Measurements from ENCODE around the gene B3GNT8. TPM values are rescaled to one million over a fixed set of nuclear protein-coding genes. Genes with fewer than 3 reads are reported as not detected.

The B3GNT8 gene
- total and polyA plus RNA-seq, 9 of the 15 experiments (the other 6 are each of a cell fraction or from before 2014, with no cell fraction given) = 0.11 to 2.9 (median 0.65) TPM; not detected in 2

GRCh38 chr19:41415154-41415571 lies 12.0 kb downstream of the B3GNT8 start:
- DNase-seq (ENCODE audit: extremely low read depth in 1 of 4, low spot score in 3 of 4) (no peak), ATAC-seq (no peak), FAIRE-seq (no peak)
- Histone ChIP-seq H3K27me3 (ENCODE audit: control insufficient read depth in 2 of 2, insufficient read depth in 2 of 2, low read length in 2 of 2) (no peaks in the 10 kb centered on the region), H3K9me1 (ENCODE audit: control insufficient read depth, insufficient read depth, low read length) (no peaks in the 10 kb centered on the region), H3K4me2 (ENCODE audit: insufficient read depth, low read length) (no peak overlapping the region), H3K4me3 (no peak overlapping the region), H3K9ac (ENCODE audit: insufficient read depth in 1 of 2, low read depth in 2 of 2, low read length in 2 of 2) (peak overlapping the region in 1 of 2 experiments; percentile 64; a peak in 1 of 4 replicates), H3K36me3 (ENCODE audit: control insufficient read depth, insufficient read depth, low read length) (peaks cover 40% of the 10 kb centered on the region; the same call in 1 of the 3 replicates), H3K79me2 (ENCODE audit: control insufficient read depth, insufficient read depth, low read length) (no peaks in the 10 kb centered on the region), H3K4me1 (replicated peaks in 1 of 2; ENCODE audit: control insufficient read depth in 2 of 2, insufficient read depth in 2 of 2, low read length in 2 of 2) (peaks cover 2 to 7% of the 10 kb centered on the region in 2 experiments; a peak in 3 of 5 replicates), H3K9me3 (replicated peaks; ENCODE audit: control insufficient read depth, insufficient read depth, low read depth, low read length) (no peaks in the 10 kb centered on the region), H3K27ac (ENCODE audit: extremely low read depth, low read depth, low read length) (no peak overlapping the region), H4K20me1 (replicated peaks; ENCODE audit: control insufficient read depth, insufficient read depth, low read length) (no peaks in the 10 kb centered on the region), H2AFZ (ENCODE audit: low read depth, low read length) (no peak overlapping the region)
- POLR2A ChIA-PET = no interaction called here
- 85% methylated on average over 5 of the region's 9 CpGs for WGBS (ENCODE audit: insufficient coverage, low coverage, missing lambda C conversion rate)
- in situ Hi-C loops (cut with MboI) = no loop called here
- CTCF ChIA-PET (ENCODE audit: low intra/inter-chr PET ratio) = no interaction called here
- intact Hi-C loops (cut with micrococcal nuclease) = no loop called here
- no TSS peak for BruUV-seq (replicated peaks)
- no peak for TF ChIP-seq PHF21A (IDR thresholded peaks at IDR 0.05; ENCODE audit: borderline replicate concordance, low read depth)

GRCh38 chr19:41414461-41414860 lies 12.7 kb downstream of the B3GNT8 start:
- FAIRE-seq = no peak
- DNase-seq (ENCODE audit: extremely low read depth in 1 of 4, low spot score in 3 of 4) = no peak
- intact Hi-C loops (cut with micrococcal nuclease) (no loop called here), in situ Hi-C loops (cut with MboI) (no loop called here)
- H3K4me1 ChIP-seq (replicated peaks in 1 of 2; ENCODE audit: control insufficient read depth in 2 of 2, insufficient read depth in 2 of 2, low read length in 2 of 2) = peaks cover 7% of the 10 kb centered on the region in 2 experiments; a peak in 4 of 5 replicates
- no peak overlapping the region for H3K27ac ChIP-seq (ENCODE audit: extremely low read depth, low read depth, low read length)
- no peaks in the 10 kb centered on the region for H3K9me3 ChIP-seq (replicated peaks; ENCODE audit: control insufficient read depth, insufficient read depth, low read depth, low read length)
- ChIA-PET POLR2A (no interaction called here), CTCF (ENCODE audit: low intra/inter-chr PET ratio) (no interaction called here)
- H4K20me1 ChIP-seq (replicated peaks; ENCODE audit: control insufficient read depth, insufficient read depth, low read length) = no peaks in the 10 kb centered on the region
- peaks cover 34% of the 10 kb centered on the region; the same call in 1 of the 3 replicates for H3K36me3 ChIP-seq (ENCODE audit: control insufficient read depth, insufficient read depth, low read length)
- no peak overlapping the region for H3K9ac ChIP-seq (ENCODE audit: insufficient read depth in 1 of 2, low read depth in 2 of 2, low read length in 2 of 2)
- no peaks in the 10 kb centered on the region for H3K27me3 ChIP-seq (ENCODE audit: control insufficient read depth in 2 of 2, insufficient read depth in 2 of 2, low read length in 2 of 2)
- no peak overlapping the region for H2AFZ ChIP-seq (ENCODE audit: low read depth, low read length)
- no peaks in the 10 kb centered on the region for H3K9me1 ChIP-seq (ENCODE audit: control insufficient read depth, insufficient read depth, low read length)
- no TSS peak for BruUV-seq (replicated peaks)
- TF ChIP-seq L3MBTL2 (IDR thresholded peaks at IDR 0.05) (no peak), ELF1 (tag; IDR thresholded peaks at IDR 0.05) (no peak), PRMT5 (CRISPR knock-in tag; IDR thresholded peaks at IDR 0.05) (no peak), PREB (CRISPR knock-in tag; IDR thresholded peaks at IDR 0.05) (no peak), ZFPM2 (CRISPR knock-in tag; IDR thresholded peaks at IDR 0.05) (no peak), SNIP1 (IDR thresholded peaks at IDR 0.05; ENCODE audit: low read depth) (no peak), PCBP2 (IDR thresholded peaks at IDR 0.05; ENCODE audit: low read depth, low read length, poor library complexity, severe bottlenecking) (no peak), CBFB (CRISPR knock-in tag; IDR thresholded peaks at IDR 0.05) (no peak), SRSF9 (IDR thresholded peaks at IDR 0.05; ENCODE audit: borderline replicate concordance, low read depth, low read length) (no peak), ZNF79 (CRISPR knock-in tag; IDR thresholded peaks at IDR 0.05; ENCODE audit: low read depth) (no peak), NCOA1 (IDR thresholded peaks at IDR 0.05; ENCODE audit: low read depth) (no peak), STAT5A (IDR thresholded peaks at IDR 0.05; ENCODE audit: borderline replicate concordance, low read length) (no peak)
- H3K79me2 ChIP-seq (ENCODE audit: control insufficient read depth, insufficient read depth, low read length) = no peaks in the 10 kb centered on the region
- H3K4me3 ChIP-seq = no peak overlapping the region
- 80% methylated on average over 7 of the region's 9 CpGs for WGBS (ENCODE audit: insufficient coverage, low coverage, missing lambda C conversion rate)
- no peak for ATAC-seq
- no peak overlapping the region for H3K4me2 ChIP-seq (ENCODE audit: insufficient read depth, low read length)

All from K562 (cell line).